GM13977 (cell line): ENCODE measurements around the gene PANK4.

ENCODE experiments used
- DNase-seq: peaks from one replicate; pipeline ENCODE4 v3.0.0; 2012; ENCODE audit warnings: low spot score
- CTCF ChIP-seq: IDR thresholded peaks from 2 replicates; pipeline ENCODE4 v1.5.1; 2012; ENCODE audit warnings: mild to moderate bottlenecking, control low read depth; ENCODE audit not compliant: insufficient read depth; ENCODE audit errors: extremely low read depth, missing control alignments
- in situ Hi-C: fragments of 300-500 bp; cut with MboI; formaldehyde crosslinking; loops from one replicate; pipeline ENCODE4 v1.12.0; 2022; ENCODE audit warnings: low sequenced_read_pairs, low pct_unique_long_range_greater_than_20kb, mixed read lengths, inconsistent platforms; ENCODE audit not compliant: unreplicated experiment

The PANK4 gene

GRCh38 chr1:2532485-2533160 lies 6.2 kb upstream of the PANK4 start:
- TF ChIP-seq CTCF, result no peak
- in situ Hi-C loops, result loop anchor here (25.0 kb wide), 1 partner anchor 345 kb away; the partner anchor contains the start of gene FAAP20
- no peak for DNase-seq

GRCh38 chr1:2530513-2531361 lies 4.3 kb upstream of the PANK4 start:
- in situ Hi-C loops, result loop anchor here (25.0 kb wide), 1 partner anchor 343 kb away; the partner anchor contains the start of gene FAAP20
- no peak for TF ChIP-seq CTCF
- DNase-seq, result no peak

GRCh38 chr1:2529784-2530512 lies 3.6 kb upstream of the PANK4 start, which contains the start of gene HES5:
HES5 (minus strand) TSS chr1:2530263; CDS start chr1:2530164, 99 bp downstream.
- no peak for TF ChIP-seq CTCF
- no peak for DNase-seq
- in situ Hi-C loops, result loop anchor here (25.0 kb wide), 1 partner anchor 343 kb away; the partner anchor contains the start of gene FAAP20

GRCh38 chr1:2528966-2529783 lies 2.8 kb upstream of the PANK4 start:
- peak; percentile 79 for DNase-seq
- in situ Hi-C loops, result loop anchor here (25.0 kb wide), 1 partner anchor 342 kb away; the partner anchor contains the start of gene FAAP20
- TF ChIP-seq CTCF, result no peak

- DNase-seq, result no peak
- in situ Hi-C loops, result loop anchor here (25.0 kb wide), 1 partner anchor 341 kb away; the partner anchor contains the start of gene FAAP20
- no peak for TF ChIP-seq CTCF
Measured at GRCh38 chr1:2528611-2528965, 2.2 kb upstream of the PANK4 start.
